Astrocyte of the spinal cord (primary cell): Measurements from ENCODE around the gene LCLAT1.

Experiments
- DNase-seq: peaks from one replicate; pipeline ENCODE4 v3.0.0; 2011; ENCODE audit warnings: low read depth, low spot score
- H3K4me3 ChIP-seq: 2 replicates; pipeline ENCODE4 v1.5.1; 2011; ENCODE audit warnings: low read depth, mild to moderate bottlenecking, low read length, moderate library complexity
- CTCF ChIP-seq: IDR thresholded peaks from 2 replicates; pipeline ENCODE4 v1.5.1; 2012; ENCODE audit warnings: low read depth, mild to moderate bottlenecking, low read length, inconsistent platforms
- in situ Hi-C: cut with HindIII; loops from 2 replicates; pipeline ENCODE4 v1.10.0; 2017; ENCODE audit warnings: low sequenced_read_pairs

The LCLAT1 gene

GRCh38 chr2:30453498-30453897 is 6.5 kb downstream of the LCLAT1 start:
- H3K4me3 ChIP-seq: no peak overlapping the region
- TF ChIP-seq CTCF: no peak
- in situ Hi-C loops: no loop called here
- DNase-seq: no peak

DNA sequence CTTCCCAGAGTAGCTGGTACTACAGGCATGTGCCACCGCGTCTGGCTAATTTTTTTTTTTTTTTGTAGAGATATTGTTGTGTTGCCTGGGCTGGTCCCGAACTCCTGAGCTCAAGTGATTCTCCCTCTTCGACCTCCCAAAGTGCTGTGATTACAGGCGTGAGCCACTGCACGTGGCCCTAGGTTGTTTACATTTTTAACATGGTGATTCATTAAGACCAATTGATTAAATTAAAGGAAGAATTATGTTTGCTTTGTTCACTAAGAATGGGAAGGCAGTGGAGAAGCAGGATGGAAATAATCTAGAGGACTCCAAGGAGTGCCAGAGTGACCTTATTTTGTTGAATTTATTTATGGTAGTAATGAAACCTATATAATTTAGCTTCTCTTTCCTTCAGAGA is 7.5 kb downstream of the LCLAT1 start:
- no peak for DNase-seq
- in situ Hi-C loops: no loop called here
- no peak for TF ChIP-seq CTCF
- H3K4me3 ChIP-seq: no peak overlapping the region

DNA sequence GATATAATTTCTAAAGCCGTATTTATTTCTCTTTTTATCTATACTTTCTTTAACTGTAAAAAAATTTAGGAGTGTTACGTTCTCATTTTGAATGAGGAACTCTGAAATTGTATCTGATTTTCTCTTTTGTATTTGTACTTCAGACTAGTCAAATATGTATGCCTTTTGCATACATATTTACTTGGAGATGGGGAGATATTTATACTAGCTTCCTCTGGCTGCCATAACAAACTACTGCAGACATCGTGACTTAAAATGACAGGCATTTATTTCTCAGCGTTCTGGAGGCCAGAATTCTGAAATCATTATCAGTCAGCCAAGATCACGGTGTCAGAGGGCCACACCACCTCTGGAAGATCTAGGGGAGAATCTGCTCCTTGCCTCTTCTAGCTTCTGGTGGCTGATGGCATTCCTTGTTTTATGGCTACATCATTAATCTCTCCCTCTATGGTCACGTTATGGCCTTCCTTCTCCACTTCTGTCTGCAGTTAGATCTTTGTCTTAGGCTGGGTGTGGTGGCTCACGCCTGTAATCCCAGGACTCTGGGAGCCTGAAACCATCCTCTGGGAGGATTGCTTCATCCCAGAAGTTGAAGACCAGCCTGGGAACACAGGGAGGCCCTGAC is 8.2 kb downstream of the LCLAT1 start:
- no peak for DNase-seq
- no peak for TF ChIP-seq CTCF
- in situ Hi-C loops: no loop called here
- H3K4me3 ChIP-seq: no peak overlapping the region

DNA sequence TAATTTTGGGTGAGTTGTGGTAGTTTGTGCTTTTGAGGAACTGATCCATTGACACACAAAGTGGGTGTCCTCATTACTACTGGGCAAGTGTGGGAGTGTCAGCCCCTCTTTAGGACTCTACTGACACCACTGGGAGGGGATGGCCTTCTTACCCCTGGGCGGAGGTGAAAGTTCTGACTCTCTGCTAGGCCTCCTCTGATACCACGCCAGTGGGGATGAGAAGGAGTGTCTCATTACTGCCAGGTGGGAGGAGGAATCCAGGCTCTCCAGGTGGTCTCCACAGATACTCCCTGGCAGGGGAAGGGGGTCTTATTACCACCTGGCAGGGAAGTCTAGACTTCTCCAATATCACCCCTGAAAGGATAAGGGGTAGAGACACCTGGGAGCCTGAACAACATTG is 9.1 kb downstream of the LCLAT1 start:
- no peak for DNase-seq
- no peak for TF ChIP-seq CTCF
- no peak overlapping the region for H3K4me3 ChIP-seq
- in situ Hi-C loops: no loop called here

- TF ChIP-seq CTCF: no peak
- H3K4me3 ChIP-seq: no peak overlapping the region
- in situ Hi-C loops: no loop called here
- DNase-seq: no peak
Observed at GRCh38 chr2:30456579-30456978, 9.5 kb downstream of the LCLAT1 start.

GRCh38 chr2:30457296-30457695 is 10.2 kb downstream of the LCLAT1 start:
- H3K4me3 ChIP-seq: no peak overlapping the region
- in situ Hi-C loops: no loop called here
- no peak for DNase-seq
- TF ChIP-seq CTCF: no peak

DNA sequence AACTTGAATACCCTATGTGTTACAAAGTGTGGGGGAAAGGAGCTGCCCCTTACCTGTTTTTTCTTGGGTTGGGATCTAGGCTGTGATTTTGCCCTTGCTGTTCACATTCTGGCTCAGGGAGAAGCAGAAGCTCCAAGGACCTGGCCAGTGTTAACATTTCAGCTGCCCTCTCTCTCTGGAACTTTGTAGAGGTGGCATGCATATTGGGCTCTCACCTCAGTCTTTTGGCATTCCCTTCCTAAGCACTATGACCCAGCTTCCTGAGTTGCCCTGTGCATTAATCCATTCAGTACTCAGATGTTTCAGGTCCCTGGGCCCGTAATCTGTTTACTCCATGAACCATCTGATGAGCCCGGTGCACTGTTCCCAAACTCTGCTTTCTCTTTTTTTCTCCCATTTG is 12.1 kb downstream of the LCLAT1 start:
- TF ChIP-seq CTCF: no peak
- in situ Hi-C loops: no loop called here
- no peak for DNase-seq
- H3K4me3 ChIP-seq: no peak overlapping the region
